ENCODE results near the gene SNX9.

The SNX9 gene

DNA sequence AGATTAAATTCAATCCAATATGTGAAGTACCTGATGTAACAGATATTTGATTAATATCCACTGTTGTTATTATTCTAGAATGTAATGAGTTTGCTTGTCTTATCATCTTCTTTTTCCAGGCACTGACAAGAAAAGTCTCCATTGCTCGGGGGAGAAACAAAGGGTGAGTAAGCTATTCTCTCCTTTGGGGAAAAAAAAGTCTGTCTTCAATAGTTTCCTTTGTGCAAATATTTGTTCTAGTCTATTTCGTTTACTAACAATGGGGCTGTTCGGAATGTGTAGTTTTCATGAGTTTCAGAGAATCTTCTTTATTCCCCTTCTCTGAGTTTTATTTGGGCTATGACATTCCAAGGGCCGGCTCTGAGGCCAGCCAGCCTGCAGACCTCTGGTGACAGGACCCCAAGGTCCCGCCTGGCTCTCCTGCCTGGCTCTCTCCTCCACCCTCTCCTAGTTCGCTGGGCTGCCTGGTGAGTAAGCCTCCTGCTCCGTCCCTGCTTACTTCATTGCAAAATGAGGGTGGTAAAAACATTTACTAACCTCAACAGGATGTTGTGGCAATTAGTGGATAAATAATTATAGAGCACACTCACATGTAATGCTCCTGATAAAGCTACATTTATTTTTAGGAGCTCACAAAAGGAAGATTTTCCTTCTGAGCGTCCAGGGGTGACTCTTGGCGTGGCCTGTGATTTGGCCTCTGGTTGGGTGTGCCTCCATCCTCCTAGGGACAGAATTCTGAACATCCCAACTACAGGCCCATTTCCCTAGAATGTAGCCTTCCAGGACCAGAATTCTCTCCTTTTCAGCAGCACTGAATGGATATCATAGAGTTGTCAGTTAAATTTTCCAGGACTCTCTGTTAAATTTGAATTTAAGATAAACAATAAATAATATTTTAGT is 43.1 kb upstream of the SNX9 start:
- no peak for TF ChIP-seq CTCF (conservative IDR thresholded peaks at IDR 0.05; ENCODE audit: low read depth)
- POLR2A ChIA-PET (ENCODE audit: low non-redundant PET): no interaction called here
- CTCF ChIA-PET: no interaction called here
- H3K27ac ChIP-seq: no peak overlapping the region
- DNase-seq (ENCODE audit: low spot score): no peak

- CTCF ChIA-PET: no interaction called here
- POLR2A ChIA-PET (ENCODE audit: low non-redundant PET): no interaction called here
- DNase-seq (ENCODE audit: low spot score): no peak
- H3K27ac ChIP-seq: no peak overlapping the region
- TF ChIP-seq CTCF (conservative IDR thresholded peaks at IDR 0.05; ENCODE audit: low read depth): no peak
These were observed 37.4 kb upstream of the SNX9 start for GRCh38 chr6:157785636-157786035.

GRCh38 chr6:157786221-157786620 is 36.8 kb upstream of the SNX9 start:
- TF ChIP-seq CTCF (conservative IDR thresholded peaks at IDR 0.05; ENCODE audit: low read depth): no peak
- ChIA-PET POLR2A (ENCODE audit: low non-redundant PET) (no interaction called here), CTCF (no interaction called here)
- no peak for DNase-seq (ENCODE audit: low spot score)
- no peak overlapping the region for H3K27ac ChIP-seq

GRCh38 chr6:157787080-157787479 is 36.0 kb upstream of the SNX9 start:
- ChIA-PET POLR2A (ENCODE audit: low non-redundant PET) (no interaction called here), CTCF (no interaction called here)
- no peak for DNase-seq (ENCODE audit: low spot score)
- no peak for TF ChIP-seq CTCF (conservative IDR thresholded peaks at IDR 0.05; ENCODE audit: low read depth)
- H3K27ac ChIP-seq: no peak overlapping the region

GRCh38 chr6:157788180-157788579 is 34.9 kb upstream of the SNX9 start:
- H3K27ac ChIP-seq: no peak overlapping the region
- TF ChIP-seq CTCF (conservative IDR thresholded peaks at IDR 0.05; ENCODE audit: low read depth): no peak
- ChIA-PET POLR2A (ENCODE audit: low non-redundant PET) (no interaction called here), CTCF (no interaction called here)
- DNase-seq (ENCODE audit: low spot score): no peak

DNA sequence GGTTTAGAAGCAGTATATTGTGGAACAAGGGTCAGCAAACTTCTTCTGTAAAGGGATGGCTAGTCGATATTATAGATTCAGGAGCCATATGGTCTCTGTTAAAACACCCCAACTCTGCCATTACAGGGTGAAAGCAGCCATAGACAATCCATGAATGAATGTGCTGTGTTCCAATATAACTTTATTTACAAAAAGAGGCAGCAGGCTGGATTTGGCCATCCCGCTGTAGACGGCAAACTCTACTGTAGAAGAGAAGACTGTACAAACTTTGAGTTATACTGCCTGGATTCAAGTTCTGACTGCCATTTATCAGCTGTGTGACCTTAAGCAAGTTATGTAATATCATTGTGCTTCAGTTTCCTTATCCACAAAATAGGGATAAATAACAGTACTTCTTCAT is 33.7 kb upstream of the SNX9 start:
- no peak for DNase-seq (ENCODE audit: low spot score)
- POLR2A ChIA-PET (ENCODE audit: low non-redundant PET): no interaction called here

More for the DNA sequence above, 33.7 kb upstream of the SNX9 start:
- no peak overlapping the region for H3K27ac ChIP-seq
- no peak for TF ChIP-seq CTCF (conservative IDR thresholded peaks at IDR 0.05; ENCODE audit: low read depth)
- CTCF ChIA-PET: no interaction called here

All from RWPE1 (cell line).